Motor neuron (in vitro differentiated cells): Measurements from ENCODE around the gene SKIDA1. TPM values are rescaled to one million over a fixed set of nuclear protein-coding genes. Genes with fewer than 3 reads are reported as not detected.

Experiments
- ATAC-seq, 8 experiments: fragments of 200-7000 bp; cut with Tn5 transposase; replicated peaks in 6 of 8; 2 replicates each; pipeline ENCODE4 v1.8.0; 2021; ENCODE audit warnings: mild to moderate bottlenecking in 8 of 8, moderate library complexity in 8 of 8
- H3K27ac ChIP-seq, 2 donors: fragments of 250-450 bp; sonication (Bioruptor Pico); 2 replicates each; pipeline ENCODE4 v1.9.0; 2021; ENCODE audit warnings: antibody characterized with exemption in 2 of 2, mild to moderate bottlenecking in 2 of 2, moderate library complexity in 1 of 2
- H3K4me1 ChIP-seq, 2 donors: fragments of 250-450 bp; sonication (Bioruptor Pico); replicated peaks in 1 of 2; 2 replicates each; pipeline ENCODE4 v1.6.1; 2021; ENCODE audit warnings: antibody characterized with exemption in 2 of 2, mild to moderate bottlenecking in 2 of 2, moderate library complexity in 1 of 2
- H3K4me3 ChIP-seq, 5 donors: fragments of 250-450 bp; sonication (Bioruptor Pico); 2 replicates each; pipeline ENCODE4 v1.9.0; 2021; ENCODE audit warnings: antibody characterized with exemption in 5 of 5, mild to moderate bottlenecking in 5 of 5, moderate library complexity in 4 of 5
- WGBS, 10 experiments: fragments of 450-650 bp; shearing (Covaris generic); methylation state at CpG; one replicate each; pipeline ENCODE4 v1.0.0; 2022; 5-methylcytosine and 5-hydroxymethylcytosine counted together
- in situ Hi-C, 9 experiments: fragments of 400-800 bp; cut with MboI; loops; one replicate each; pipeline ENCODE4 v1.15.0; 2021; ENCODE audit warnings: low sequenced_read_pairs in 9 of 9, low pct_unique_long_range_greater_than_20kb in 2 of 9; ENCODE audit not compliant: unreplicated experiment in 9 of 9
- total RNA-seq, 8 experiments: library from RNA; unstranded; fragments of 300-600 nt; gene quantifications; 2 replicates each; pipeline versions ENCODE4 v1.2.3 to v1.2.4, GENCODE V29; 2022

SKIDA1 gene
- total RNA-seq, 8 experiments from 2014 or later: 0.10 to 43.8 (median 7.9) TPM

DNA sequence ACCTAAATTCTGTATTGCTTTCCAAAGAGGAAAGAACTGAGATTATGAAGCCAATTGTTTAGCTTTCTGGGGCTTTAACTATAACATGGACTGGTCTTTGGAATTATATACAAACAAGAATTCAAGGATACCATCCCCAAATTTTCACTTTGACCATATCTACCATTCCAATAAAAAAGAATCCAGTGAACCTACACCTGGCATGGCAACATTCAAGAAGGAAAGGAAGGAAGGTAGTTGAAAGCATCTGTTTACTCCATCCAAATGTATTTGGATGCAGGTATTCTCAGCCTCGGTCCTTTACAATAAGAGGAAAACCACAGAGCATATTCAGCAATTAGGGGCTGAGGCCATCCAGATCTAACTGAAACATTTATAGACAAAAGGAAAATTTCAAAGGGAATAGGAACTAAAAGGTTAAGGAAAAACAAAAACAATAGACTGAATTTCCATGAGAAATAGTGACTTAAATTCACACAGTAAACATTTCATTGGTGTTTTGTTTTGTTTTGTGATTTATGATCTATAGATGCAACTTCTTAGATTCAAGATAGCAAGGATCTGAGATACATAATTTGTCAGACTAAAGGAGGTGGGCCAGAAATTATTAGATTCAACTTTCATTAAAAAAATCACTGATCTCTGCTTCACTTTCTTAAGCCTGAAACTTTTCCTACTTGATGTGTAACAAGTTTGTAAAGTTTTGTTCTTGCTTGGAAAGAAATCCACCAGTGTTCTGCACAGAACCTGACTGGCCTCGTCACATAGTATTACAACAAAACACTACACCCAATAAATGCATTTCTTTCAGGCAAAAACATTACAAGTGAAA is 12.7 kb downstream of the SKIDA1 start:
- 7 to 91% (median 48%) methylated on average over 1 to 2 of the region's 2 CpGs; no CpG with 5 or more reads in 2 of the 10 experiments for WGBS, 10 experiments
- in situ Hi-C loops: loop anchor here in 1 of 9 experiments (25.0 kb wide), 1 partner anchor 800 kb away; the partner anchor contains the start of genes BMI1 and COMMD3
- Histone ChIP-seq H3K27ac (peak overlapping the region in 1 of 2 donors; percentile 18), H3K4me3 (peak overlapping the region; percentile 67 to 92 (median 86)), H3K4me1 (peaks cover 16 to 35% of the 10 kb centered on the region in 2 donors)
- no peak for ATAC-seq

DNA sequence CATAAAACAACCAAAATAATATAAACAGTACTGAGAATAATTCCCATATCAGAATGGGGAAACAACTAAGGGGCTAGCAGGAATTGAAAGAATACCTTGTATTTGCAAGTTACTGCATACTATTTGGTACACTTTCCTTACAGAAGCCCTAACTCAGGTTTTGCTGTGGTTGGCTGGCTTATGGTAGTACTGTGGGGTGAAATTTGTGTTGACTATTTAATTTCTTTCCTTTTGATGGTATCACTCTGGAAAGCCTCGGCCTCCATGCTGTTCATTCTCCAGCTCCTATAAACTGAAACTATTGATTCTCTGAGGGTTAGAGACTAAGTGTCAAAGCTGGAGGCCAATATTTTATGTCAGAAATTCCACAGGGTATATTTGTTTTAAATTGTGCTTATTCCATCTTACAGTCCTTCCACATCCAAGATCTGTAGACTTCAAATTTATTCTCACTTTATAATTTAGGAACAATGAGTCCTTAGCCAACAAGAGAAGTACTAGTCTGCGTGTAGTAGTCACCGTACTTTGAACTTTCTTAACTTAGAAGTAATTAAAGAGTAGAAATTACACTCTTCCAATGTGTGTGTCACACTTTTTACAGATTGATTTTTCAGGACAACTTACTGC is 13.4 kb downstream of the SKIDA1 start:
- ATAC-seq: no peak
- in situ Hi-C loops: loop anchor here in 1 of 9 experiments (25.0 kb wide), 1 partner anchor 800 kb away; the partner anchor contains the start of genes BMI1 and COMMD3
- Histone ChIP-seq H3K27ac (peak overlapping the region in 1 of 2 donors; percentile 18), H3K4me3 (peak overlapping the region; percentile 67 to 92 (median 86)), H3K4me1 (peaks cover 23 to 42% of the 10 kb centered on the region in 2 donors)
- 13 to 94% (median 41%) methylated on average over 2 to 3 of the region's 3 CpGs; no CpG with 5 or more reads in 1 of the 10 experiments for WGBS, 10 experiments

DNA sequence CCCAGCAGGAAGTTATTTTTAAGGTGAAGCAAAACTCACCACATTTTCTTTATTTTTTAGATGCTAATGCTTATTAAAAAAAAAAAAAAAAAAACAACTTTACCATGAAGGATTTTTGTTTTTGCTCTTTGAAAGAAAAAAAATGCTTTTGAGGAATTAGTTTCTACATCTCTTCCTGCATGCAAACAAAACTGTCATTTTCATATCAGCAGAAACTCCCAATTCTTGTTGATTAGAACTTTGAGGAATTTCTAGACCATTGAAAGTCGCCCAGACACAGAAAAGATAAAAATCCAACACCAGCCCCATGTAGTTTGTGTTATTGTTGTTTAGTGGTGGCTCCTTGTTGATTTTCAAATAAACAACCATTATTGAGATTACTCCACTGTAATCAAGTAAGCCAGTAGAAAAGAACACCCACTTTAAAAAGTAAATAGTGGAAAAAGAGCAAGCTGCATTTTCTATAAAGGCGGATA is 14.3 kb downstream of the SKIDA1 start:
- peak overlapping the region in 1 of 2 donors; percentile 96 for H3K27ac ChIP-seq
- no peak for ATAC-seq
- peak overlapping the region in 4 of 5 donors; percentile 46 to 92 (median 78) for H3K4me3 ChIP-seq
- in situ Hi-C loops: loop anchor here in 1 of 9 experiments (25.0 kb wide), 1 partner anchor 801 kb away; the partner anchor contains the start of genes BMI1 and COMMD3
- H3K4me1 ChIP-seq: peaks cover 30 to 51% of the 10 kb centered on the region in 2 donors
- WGBS, 10 experiments: 25 to 100% (median 88%) methylated on average over 1 to 2 of the region's 2 CpGs; no CpG with 5 or more reads in 1 of the 10 experiments

DNA sequence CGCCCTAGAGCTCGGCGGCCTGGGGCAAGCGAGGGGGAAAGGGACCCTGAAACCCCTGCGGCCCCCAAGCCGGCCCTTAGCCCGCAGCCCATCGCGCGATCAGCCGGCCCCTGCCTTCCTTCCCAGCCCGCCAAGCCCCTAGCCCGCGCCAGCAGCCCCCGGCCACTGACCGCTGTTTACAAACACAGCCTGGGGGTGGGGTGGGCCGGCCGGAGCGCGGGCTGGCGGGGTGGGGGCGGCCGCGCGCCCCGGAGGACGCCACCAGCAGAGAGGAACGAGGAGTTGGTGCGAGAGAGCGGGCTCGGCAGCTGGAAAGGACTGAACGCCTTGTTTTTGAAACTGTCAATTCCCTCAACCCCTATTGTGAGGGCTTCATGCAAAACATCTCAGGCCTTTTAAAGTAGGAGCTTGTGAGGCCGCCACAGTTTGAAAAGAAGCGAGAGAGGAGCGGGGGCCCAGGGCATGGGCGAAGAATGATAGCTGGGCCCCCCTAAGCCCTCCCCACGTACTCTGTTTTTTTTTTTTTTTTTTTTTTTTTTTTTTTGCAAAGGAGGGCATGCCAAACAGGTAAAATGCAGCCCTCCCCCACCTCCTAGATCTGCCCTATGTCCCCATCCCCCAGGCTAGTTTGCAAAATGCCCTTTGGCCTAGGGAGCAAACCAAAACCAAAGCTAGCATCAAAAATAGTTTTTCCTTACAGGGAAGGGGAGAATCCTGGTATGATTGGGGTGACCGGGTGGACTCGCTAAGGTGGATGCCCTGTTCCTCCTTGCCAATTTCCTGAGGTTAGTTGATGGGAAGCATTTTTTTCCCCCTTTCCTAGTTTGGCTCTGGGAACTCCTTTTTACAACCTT is 15.0 kb downstream of the SKIDA1 start:
- H3K27ac ChIP-seq: peak overlapping the region; percentile 87 to 96
- peak overlapping the region; percentile 33 to 92 (median 67) for H3K4me3 ChIP-seq
- WGBS, 10 experiments: 0 to 100% (median 43%) methylated on average over 1 to 7 of the region's 39 CpGs; no CpG with 5 or more reads in 2 of the 10 experiments
- in situ Hi-C loops: loop anchor here in 1 of 9 experiments (25.0 kb wide), 1 partner anchor 802 kb away; the partner anchor contains the start of genes BMI1 and COMMD3
- H3K4me1 ChIP-seq: peaks cover 37 to 58% of the 10 kb centered on the region in 2 donors
- peak in 6 of 8 experiments; percentile 21 to 56 (median 43) for ATAC-seq

DNA sequence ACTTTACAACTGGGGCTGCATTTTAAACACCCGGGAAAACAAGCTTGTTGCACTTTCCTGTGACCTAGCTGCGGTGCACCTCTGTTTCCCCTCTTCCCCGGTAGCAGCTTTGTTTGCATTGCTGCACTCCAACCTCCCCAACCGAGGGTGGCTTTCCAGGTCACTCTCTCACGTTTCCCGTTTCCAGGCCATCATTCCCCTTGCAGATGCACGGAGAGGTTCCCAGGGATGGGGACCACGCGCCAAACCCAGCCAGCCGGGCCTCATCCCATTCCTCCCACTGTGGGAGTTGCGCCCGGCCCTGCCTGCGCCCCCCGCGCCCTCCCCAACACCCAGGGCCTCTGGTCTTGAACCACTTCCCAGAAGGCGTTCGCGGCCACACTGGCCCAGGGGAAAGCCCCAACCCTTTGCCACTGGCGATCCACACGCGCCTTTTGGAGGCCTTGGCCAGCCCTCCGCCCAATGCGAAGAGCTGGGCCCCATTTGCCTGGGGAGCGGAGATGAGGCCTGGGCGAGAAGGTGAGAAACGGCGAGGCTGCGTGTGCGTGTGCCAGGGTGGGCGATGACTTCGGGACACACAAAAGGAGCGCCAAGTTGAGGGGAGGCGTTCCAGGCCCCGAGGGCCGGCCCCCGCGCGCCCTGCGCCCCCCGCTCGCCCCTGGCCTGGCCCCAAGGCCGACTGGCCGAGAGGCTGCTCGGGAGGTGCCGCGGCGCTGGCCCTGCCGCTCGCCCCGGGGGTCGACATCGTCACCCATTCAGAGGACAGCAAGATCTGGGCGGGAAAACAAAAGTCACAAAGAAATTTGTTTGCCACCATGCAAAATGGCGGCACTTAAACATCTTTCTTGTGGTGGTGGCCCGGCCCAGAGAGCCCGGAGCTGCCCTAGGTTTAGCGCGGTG is 15.9 kb downstream of the SKIDA1 start:
- Histone ChIP-seq H3K27ac (peak overlapping the region; percentile 87 to 96), H3K4me3 (peak overlapping the region; percentile 33 to 92 (median 67)), H3K4me1 (peaks cover 39 to 61% of the 10 kb centered on the region in 2 donors)
- in situ Hi-C loops: loop anchor here in 1 of 9 experiments (25.0 kb wide), 1 partner anchor 803 kb away; the partner anchor contains the start of genes BMI1 and COMMD3
- WGBS, 10 experiments: 0 to 83% (median 1%) methylated on average over 1 to 13 of the region's 58 CpGs; no CpG with 5 or more reads in 3 of the 10 experiments
- ATAC-seq: peak in 6 of 8 experiments; percentile 14 to 38 (median 32)

DNA sequence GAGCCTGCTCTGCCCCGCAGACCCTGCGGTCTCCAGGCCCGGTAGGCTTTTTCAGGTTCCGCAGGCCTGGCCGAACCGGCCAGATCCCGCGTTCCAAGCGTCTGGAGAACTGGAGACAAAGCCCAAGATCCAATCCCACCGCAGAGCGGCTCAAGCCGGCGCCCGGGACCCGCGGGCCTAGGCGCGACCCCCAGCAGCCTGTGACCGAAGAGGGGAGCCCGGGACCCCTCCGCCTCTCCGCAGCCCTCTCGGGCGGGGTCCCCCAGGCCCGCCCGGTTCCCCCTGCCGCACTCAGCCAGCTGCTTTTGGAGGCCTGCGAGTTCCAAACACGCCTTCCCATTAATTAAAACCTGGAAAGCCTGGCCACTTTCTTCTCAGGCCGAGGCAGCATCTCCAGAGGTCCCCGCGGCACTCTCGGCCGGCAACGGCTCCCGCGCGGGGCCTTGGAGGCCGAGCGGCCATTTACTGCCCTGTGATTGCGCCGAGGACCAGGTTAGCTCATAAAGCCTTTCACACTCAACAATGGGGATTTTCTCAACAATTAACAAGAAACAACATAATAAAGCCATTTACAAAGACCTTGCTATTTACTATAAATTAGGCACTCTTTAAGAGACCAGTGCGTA is 16.7 kb downstream of the SKIDA1 start:
- peak overlapping the region; percentile 33 to 92 (median 67) for H3K4me3 ChIP-seq
- peak overlapping the region; percentile 87 to 96 for H3K27ac ChIP-seq
- in situ Hi-C loops: loop anchor here in 1 of 9 experiments (25.0 kb wide), 1 partner anchor 803 kb away; the partner anchor contains the start of genes BMI1 and COMMD3
- ATAC-seq: peak in 5 of 8 experiments; percentile 31 to 38 (median 35)
- WGBS, 10 experiments: 0 to 20% (median 0%) methylated on average over 1 to 10 of the region's 43 CpGs; no CpG with 5 or more reads in 5 of the 10 experiments
- H3K4me1 ChIP-seq: peaks cover 39 to 67% of the 10 kb centered on the region in 2 donors

DNA sequence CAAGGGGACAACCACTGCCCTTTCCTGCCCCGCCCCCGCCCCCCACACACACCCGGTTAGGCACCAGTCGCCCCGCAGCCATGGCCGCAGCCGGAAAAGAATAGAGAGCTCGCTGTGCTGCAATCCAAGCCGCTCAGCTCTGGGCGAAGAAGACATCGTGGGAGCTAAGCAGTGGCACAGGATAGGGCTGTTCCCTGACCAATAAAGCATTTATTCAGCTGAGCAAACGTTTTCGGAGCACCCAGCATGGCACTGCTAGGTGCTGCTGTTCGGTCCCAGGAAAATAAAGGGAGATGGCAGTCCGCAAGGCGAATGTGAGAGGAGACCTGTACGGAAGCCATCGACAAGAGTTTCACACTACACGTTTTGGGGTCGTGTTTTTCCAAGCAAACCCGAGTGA is 18.3 kb downstream of the SKIDA1 start:
- peak overlapping the region; percentile 0 to 92 (median 67) for H3K4me3 ChIP-seq
- WGBS, 10 experiments: 0 to 100% (median 34%) methylated on average over 1 to 7 of the region's 21 CpGs; no CpG with 5 or more reads in 2 of the 10 experiments
- H3K27ac ChIP-seq: peak overlapping the region; percentile 87 to 96
- in situ Hi-C loops: loop anchor here in 1 of 9 experiments (25.0 kb wide), 1 partner anchor 805 kb away; the partner anchor contains the start of genes BMI1 and COMMD3
- peaks cover 56 to 82% of the 10 kb centered on the region in 2 donors for H3K4me1 ChIP-seq
- ATAC-seq: peak in 5 of 8 experiments; percentile 6 to 26 (median 10)

DNA sequence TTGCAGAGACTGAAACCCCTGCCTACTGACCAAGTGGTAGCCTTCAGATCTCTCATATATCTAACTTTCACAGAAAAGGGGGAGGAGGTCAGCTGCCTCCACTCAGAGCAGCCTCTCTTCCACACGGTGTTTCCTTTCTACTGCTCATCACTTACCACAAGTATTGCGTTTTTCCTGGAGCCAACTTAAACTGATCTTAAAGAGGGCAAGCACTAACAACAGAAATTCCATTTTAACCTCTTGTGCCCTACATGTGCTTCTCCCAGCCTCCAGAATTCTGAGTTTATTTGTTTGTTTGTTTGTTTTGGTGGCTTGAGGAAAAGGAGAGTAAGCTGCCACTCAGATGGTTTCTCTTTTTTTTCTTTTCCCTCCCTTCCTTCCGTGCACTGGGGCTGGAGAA is 19.1 kb downstream of the SKIDA1 start:
- WGBS, 10 experiments: 0 to 100% (median 46%) methylated on average over 1 to 3 of the region's 3 CpGs; no CpG with 5 or more reads in 2 of the 10 experiments
- Histone ChIP-seq H3K4me1 (peaks cover 64 to 85% of the 10 kb centered on the region in 2 donors), H3K4me3 (peak overlapping the region in 2 of 5 donors; percentile 67 to 89), H3K27ac (peak overlapping the region in 1 of 2 donors; percentile 38)
- no peak for ATAC-seq
- in situ Hi-C loops: loop anchor here in 1 of 9 experiments (25.0 kb wide), 1 partner anchor 806 kb away; the partner anchor contains the start of genes BMI1 and COMMD3

DNA sequence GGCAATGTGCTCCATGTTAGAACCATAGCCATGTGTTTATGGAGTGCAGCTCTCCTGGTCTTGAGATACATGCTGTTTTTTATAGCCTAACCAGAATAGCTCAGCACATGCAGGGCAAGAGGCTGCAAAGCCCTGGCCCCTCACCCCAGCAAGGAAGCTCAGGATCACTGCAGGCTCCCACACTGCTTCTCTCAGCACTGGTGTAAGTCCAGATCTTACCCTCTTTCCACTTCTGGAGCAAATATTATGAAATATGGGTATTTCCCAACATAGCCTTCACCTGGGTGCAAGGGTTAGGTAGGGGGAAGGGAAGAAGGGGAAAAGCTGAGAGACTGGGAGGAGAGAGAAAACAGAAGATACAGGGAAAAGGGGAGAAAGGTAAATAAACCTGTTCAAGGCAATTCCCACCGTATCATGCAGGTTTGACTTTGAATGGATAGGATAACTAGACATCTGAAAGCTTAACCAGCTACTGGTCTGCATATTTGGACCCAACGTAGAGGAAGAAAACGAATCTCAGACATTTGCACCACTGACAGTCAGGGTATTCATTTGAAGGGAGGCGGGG is 19.7 kb downstream of the SKIDA1 start:
- Histone ChIP-seq H3K4me3 (peak overlapping the region in 1 of 5 donors; percentile 5), H3K27ac (no peak overlapping the region), H3K4me1 (peaks cover 69 to 85% of the 10 kb centered on the region in 2 donors)
- 0 to 70% (median 41%) methylated on average over 1 to 4 of the region's 4 CpGs; no CpG with 5 or more reads in 1 of the 10 experiments for WGBS, 10 experiments
- no peak for ATAC-seq
- in situ Hi-C loops: loop anchor here in 1 of 9 experiments (25.0 kb wide), 1 partner anchor 807 kb away; the partner anchor contains the start of genes BMI1 and COMMD3

DNA sequence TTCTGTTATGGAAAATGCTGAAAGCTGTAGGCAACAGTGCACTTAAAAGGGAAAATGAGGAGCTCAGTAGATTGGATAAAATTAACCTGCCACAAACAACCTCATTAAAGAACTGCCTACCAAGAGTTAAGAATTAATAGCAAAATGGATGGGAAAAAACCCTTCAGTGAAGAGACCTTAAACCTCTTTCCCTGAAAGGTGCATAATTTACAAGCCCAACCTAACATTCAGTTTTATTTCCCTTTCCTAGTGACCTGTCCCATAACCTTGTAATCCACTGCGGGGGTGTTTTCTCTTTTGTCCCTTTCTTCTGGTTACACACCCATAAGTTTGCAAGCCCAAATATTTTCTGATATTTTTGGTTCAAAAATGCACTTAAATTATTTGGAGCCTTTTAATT is 21.9 kb downstream of the SKIDA1 start:
- H3K27ac ChIP-seq: no peak overlapping the region

More for the DNA sequence above, 21.9 kb downstream of the SKIDA1 start:
- ATAC-seq: no peak
- in situ Hi-C loops: loop anchor here in 1 of 9 experiments (25.0 kb wide), 1 partner anchor 809 kb away; the partner anchor contains the start of genes BMI1 and COMMD3
- H3K4me3 ChIP-seq: no peak overlapping the region
- WGBS, 10 experiments: 25 to 88% (median 67%) methylated on average over 1 of the region's 1 CpG; no CpG with 5 or more reads in 1 of the 10 experiments
- peaks cover 65 to 84% of the 10 kb centered on the region in 2 donors for H3K4me1 ChIP-seq
